NCI-H2107 (cell line): ENCODE results near the gene CES3.
"Not testable (repeated sequence)": the region's sequence is repeated elsewhere in the genome, so short reads cannot be mapped to it uniquely, and the experiment has no call there.

Experiments
- DNase-seq: peaks from one replicate; lab custom pipeline; 2025; lab: John Stamatoyannopoulos, UW

Gene CES3

GRCh38 chr16:66946974-66947301 is 14.1 kb upstream of the CES3 start:
- DNase-seq, result no peak

GRCh38 chr16:66947302-66948065 is 13.6 kb upstream of the CES3 start:
- peak; percentile 43 for DNase-seq

- no peak for DNase-seq
Measured at GRCh38 chr16:66948134-66948836, 12.8 kb upstream of the CES3 start.

- no peak for DNase-seq
Measured at GRCh38 chr16:66948837-66949225, 12.2 kb upstream of the CES3 start.

- no peak for DNase-seq
Measured at GRCh38 chr16:66949472-66949871, 11.6 kb upstream of the CES3 start.

GRCh38 chr16:66950437-66950836 is 10.6 kb upstream of the CES3 start:
- DNase-seq, result no peak

GRCh38 chr16:66950971-66951790 is 9.9 kb upstream of the CES3 start:
- no peak for DNase-seq

GRCh38 chr16:66952430-66953110 is 8.5 kb upstream of the CES3 start:
- DNase-seq, result no peak

- no peak for DNase-seq
Measured at GRCh38 chr16:66953462-66954096, 7.5 kb upstream of the CES3 start.

GRCh38 chr16:66954097-66954659 is 6.9 kb upstream of the CES3 start:
- DNase-seq, result peak; percentile 45

GRCh38 chr16:66955363-66956153 is 5.5 kb upstream of the CES3 start:
- DNase-seq, result not testable (repeated sequence)

GRCh38 chr16:66956154-66956457 is 5.0 kb upstream of the CES3 start:
- DNase-seq, result not testable (repeated sequence)

GRCh38 chr16:66958857-66959703 is 2.0 kb upstream of the CES3 start:
- no peak for DNase-seq

GRCh38 chr16:66959704-66960161 is 1.3 kb upstream of the CES3 start:
- DNase-seq, result no peak

- no peak for DNase-seq
Measured at GRCh38 chr16:66960270-66960669, 796 bp upstream of the CES3 start.

- DNase-seq, result peak; percentile 59
Measured at GRCh38 chr16:66961914-66962313, 848 bp downstream of the CES3 start.

GRCh38 chr16:66964049-66964448 is 3.0 kb downstream of the CES3 start:
- DNase-seq, result no peak

- DNase-seq, result no peak
Measured at GRCh38 chr16:66968847-66969246, 7.8 kb downstream of the CES3 start.

GRCh38 chr16:66970775-66971720 is 10.0 kb downstream of the CES3 start:
- DNase-seq, result no peak
